NCI-H1436 (cell line): ENCODE data around the gene WDR73.
"Not testable (repeated sequence)": the region's sequence is repeated elsewhere in the genome, so short reads cannot be mapped to it uniquely, and the experiment has no call there.

Experiments used
- DNase-seq: peaks from one replicate; lab custom pipeline; 2025; lab: John Stamatoyannopoulos, UW

WDR73 gene

DNA sequence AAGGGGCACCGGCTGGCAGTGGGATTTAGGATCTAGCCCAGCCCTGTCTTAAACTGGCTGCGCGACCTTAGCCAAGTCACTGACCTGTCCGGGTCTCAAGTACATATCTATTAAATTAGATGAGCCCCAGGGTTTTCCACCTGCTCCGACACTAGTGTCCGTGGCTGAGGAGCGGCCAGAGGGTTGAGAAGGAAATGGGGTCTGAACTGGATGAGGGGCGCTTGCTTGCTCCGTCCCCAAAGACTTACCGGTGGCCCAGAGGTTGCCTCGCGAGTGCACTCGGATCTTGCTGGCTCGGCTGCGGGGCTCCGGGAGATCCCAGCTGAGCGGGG is 3.6 kb upstream of the WDR73 start:
- DNase-seq: no peak

GRCh38 chr15:84656972-84657371 is 2.9 kb upstream of the WDR73 start:
- DNase-seq: no peak

GRCh38 chr15:84654689-84655453 is 788 bp upstream of the WDR73 start:
- peak; percentile 81 for DNase-seq

- no peak for DNase-seq
These were observed 536 bp downstream of the WDR73 start for GRCh38 chr15:84653584-84653909.

DNA sequence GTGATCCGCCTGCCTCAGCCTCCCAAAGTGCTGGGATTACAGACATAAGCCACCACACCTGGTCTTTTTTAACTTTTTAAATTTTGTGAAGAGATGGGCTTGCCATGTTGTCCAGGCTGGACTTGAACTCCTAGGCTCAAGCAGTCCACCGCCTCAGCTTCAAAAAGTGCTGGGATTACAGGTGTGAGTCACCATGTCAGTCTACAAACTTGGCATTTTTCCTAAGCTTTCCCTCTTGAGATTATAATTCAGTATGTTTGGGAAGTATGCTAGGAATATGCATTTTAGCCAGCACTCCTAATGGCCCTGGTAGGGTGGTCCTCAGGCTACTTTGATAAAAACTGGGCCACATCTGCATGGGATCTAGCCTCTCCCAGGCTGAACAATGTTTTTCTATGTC is 4.4 kb downstream of the WDR73 start:
- no peak for DNase-seq

- DNase-seq: no peak
These were observed 5.5 kb downstream of the WDR73 start for GRCh38 chr15:84648539-84648938.

GRCh38 chr15:84647726-84648125 is 6.4 kb downstream of the WDR73 start:
- no peak for DNase-seq

DNA sequence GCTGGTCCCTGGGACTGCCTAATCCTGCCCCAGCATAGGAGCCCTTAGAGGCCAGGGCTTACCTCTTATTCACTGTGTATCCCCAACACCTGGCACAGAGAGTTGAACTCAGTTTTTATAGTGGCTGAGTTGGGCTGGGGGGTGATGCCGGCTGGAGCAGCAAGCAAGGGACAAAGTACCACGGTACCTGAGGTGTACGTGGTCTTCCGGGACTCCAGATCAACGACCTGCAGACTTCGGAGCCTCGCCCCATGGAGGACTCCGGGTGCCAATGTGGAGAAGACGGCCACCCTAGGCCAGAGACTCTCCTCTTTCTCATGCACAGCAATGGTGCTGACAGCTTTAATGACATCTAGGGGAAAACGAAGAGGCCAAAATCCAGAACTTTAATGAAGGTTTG is 8.1 kb downstream of the WDR73 start:
- DNase-seq: no peak

DNA sequence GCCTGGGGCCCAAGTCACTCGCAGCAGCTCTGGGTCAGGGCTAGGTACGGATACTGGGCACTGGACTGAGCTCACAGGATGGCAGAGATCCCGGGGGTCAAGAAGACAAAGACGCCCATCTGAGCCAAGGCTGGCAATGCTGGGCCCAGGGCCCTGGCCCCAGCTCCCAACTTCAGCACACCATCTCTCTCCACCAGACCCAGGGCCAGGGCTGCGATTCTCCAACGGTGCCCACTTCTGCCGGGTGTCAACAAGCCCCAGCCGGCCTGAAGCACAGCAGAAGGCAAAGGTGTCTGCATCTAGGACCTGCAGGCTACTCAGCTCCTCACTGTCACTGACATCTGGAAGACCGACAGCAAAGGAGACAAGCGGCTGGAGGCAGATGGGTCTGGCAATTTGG is 8.6 kb downstream of the WDR73 start:
- no peak for DNase-seq

GRCh38 chr15:84643838-84644237 is 10.2 kb downstream of the WDR73 start:
- no peak for DNase-seq

GRCh38 chr15:84642640-84643039 is 11.4 kb downstream of the WDR73 start:
- not testable (repeated sequence) for DNase-seq

DNA sequence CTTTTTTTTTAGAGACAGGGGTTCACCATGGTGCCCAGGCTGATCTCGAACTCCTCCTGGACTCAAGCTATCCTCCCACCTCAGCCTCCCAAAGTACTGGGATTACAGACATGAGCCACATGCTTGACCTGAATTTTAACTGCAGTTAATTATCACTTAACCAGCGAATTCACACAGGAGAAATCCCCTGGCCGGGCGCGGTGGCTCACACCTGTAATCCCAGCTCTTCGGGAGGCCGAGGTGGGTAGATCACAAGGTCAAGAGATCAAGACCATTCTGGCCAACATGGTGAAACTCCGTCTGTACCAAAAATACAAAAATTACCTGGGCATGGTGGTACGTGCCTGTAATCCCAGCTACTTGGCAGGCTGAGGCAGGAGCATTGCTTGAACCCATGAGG is 12.2 kb downstream of the WDR73 start:
- DNase-seq: not testable (repeated sequence)

DNA sequence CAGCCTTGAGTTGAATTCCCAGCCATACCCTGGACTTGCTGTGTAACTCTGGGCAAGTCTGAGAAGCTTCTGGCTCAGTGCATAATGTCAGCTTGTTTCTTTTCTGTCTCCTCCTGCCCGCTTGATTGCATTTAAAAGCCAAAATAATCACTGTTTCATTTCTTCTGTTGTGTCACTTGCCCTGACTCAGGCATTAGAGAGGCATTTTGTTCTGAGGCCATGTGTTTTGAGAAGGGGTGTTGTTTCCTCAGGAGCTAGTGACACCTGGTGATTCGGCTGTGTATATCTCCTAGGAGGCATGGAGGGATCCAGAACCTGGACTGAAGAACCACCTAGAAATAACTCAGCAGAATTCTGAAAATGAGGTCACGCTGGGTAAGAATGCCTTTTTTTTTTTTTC is 16.0 kb downstream of the WDR73 start:
- no peak for DNase-seq

GRCh38 chr15:84634228-84634837 is 19.8 kb downstream of the WDR73 start:
- no peak for DNase-seq

GRCh38 chr15:84633311-84634227 is 20.5 kb downstream of the WDR73 start:
- DNase-seq: peak; percentile 2

DNA sequence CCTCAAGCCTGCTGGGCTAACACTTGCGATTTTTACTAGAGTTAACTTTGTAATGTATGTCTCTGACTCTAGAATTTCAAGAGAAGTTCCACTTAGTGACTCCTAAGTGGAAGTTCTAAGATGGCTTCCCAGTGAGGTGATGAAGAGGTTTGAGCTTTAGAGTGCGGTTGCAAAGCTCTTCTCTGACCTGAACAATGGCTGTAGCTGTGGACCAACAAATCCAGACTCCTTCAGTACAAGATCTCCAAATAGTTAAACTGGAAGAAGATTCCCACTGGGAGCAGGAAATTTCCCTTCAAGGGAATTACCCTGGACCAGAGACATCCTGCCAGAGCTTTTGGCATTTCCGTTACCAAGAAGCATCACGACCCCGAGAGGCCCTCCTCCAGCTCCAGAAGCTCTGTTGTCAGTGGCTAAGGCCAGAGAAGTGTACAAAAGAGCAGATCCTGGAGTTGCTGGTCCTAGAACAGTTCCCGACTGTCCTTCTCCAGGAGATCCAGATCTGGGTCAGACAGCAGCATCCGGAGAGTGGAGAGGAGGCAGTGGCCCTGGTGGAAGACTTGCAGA is 22.3 kb downstream of the WDR73 start:
- DNase-seq: no peak

DNA sequence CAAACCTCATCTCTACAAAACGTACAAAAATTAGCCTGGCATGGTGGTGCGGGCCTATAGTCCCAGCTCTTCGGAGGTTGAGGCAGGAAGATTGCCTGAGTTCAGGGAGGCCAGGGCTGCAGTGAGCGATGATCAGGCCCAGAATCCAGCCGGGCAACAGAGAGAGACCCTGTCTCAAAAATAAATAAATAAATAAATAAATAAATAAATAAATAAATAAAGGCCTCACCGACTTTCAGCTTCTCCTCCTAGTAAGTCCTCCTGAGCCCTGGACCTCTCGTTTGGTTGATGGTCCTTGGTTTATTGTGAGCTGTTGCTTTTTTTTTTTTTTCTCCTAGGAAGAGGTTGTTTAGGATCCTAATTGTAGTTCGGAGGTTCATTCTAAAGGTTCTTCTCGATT is 25.1 kb downstream of the WDR73 start:
- DNase-seq: no peak

DNA sequence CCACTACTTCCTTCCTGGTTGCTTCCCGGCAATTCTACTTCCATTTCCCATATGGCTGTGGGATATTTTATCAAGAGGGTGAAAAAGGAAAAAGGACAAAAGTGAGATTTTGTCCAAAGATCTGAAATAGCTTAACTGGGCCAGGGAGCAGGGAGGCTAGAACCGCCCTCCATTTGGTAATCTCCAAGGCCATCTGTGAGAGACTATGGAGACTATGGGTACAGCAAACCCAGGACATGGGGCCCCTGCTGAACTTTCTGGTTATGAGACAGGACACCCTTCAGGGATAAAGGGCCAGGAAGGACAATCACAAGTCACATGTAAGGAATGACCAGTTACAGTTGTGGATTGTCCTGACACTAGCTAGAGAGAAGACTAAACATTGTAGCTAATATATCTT is 29.0 kb downstream of the WDR73 start:
- DNase-seq: no peak

- DNase-seq: no peak
These were observed 29.7 kb downstream of the WDR73 start for GRCh38 chr15:84624359-84624758.

DNA sequence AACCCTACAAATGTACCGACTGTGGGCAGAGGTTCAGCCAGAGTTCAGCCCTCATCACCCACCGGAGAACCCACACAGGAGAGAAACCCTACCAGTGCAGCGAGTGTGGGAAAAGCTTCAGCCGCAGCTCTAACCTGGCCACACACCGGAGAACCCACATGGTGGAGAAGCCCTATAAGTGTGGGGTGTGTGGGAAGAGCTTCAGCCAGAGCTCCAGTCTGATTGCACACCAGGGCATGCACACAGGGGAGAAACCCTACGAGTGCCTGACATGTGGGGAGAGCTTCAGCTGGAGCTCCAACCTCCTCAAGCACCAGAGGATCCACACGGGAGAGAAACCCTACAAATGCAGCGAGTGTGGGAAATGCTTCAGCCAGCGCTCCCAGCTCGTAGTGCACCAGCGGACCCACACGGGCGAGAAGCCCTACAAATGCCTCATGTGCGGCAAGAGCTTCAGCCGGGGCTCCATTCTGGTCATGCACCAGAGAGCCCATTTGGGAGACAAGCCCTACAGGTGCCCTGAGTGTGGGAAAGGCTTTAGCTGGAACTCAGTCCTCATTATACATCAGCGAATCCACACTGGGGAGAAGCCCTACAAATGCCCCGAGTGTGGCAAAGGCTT is 32.6 kb downstream of the WDR73 start:
- DNase-seq: no peak

DNA sequence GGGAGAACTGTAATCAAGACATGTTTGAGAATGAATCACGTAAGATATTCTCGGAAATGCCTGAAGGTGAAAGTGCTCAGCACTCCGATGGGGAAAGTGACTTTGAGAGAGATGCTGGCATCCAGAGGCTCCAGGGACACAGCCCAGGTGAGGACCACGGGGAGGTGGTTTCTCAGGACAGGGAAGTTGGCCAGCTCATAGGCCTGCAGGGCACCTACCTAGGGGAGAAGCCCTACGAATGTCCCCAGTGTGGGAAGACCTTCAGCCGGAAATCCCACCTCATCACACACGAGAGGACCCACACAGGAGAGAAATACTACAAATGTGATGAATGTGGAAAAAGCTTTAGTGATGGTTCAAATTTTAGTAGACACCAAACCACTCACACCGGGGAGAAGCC is 33.5 kb downstream of the WDR73 start:
- no peak for DNase-seq

DNA sequence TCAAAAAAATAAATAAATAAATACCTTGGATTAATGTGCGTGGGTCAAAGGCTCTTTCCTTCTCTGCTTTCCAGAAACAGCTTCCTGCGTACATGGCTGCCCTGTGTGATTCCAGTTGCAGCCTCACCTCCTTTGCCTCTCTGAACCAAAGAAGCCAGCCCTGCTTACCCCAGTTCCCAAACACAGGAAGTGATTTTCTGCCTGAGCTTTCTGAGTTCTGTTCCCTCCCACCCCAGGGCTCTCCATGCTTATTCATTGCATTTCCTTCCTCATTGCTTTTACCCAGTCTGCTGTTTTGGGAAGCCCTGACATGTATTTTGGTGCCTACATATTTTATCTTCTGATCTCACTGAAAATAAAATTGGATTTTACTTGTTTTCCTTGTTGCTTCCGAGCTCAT is 37.8 kb downstream of the WDR73 start:
- no peak for DNase-seq
